Measurements from ENCODE around the gene CCDC57.

The CCDC57 gene

GRCh38 chr17:82234211-82235055, 21.8 kb upstream of the CCDC57 start:
- no peak for ATAC-seq (replicated peaks)
- H3K9me3 Mint-ChIP-seq, result no peaks in the 10 kb centered on the region
- H3K36me3 Mint-ChIP-seq, result peaks cover 8 to 13% of the 10 kb centered on the region in 2 donors
- no peak overlapping the region for H3K4me3 Mint-ChIP-seq
- H3K27ac Mint-ChIP-seq, result peak overlapping the region; percentile 87
- no peaks in the 10 kb centered on the region for H3K27me3 Mint-ChIP-seq
- H3K4me1 Mint-ChIP-seq, result peaks cover 33 to 56% of the 10 kb centered on the region in 2 donors
- DNase-seq, result no peak

DNA sequence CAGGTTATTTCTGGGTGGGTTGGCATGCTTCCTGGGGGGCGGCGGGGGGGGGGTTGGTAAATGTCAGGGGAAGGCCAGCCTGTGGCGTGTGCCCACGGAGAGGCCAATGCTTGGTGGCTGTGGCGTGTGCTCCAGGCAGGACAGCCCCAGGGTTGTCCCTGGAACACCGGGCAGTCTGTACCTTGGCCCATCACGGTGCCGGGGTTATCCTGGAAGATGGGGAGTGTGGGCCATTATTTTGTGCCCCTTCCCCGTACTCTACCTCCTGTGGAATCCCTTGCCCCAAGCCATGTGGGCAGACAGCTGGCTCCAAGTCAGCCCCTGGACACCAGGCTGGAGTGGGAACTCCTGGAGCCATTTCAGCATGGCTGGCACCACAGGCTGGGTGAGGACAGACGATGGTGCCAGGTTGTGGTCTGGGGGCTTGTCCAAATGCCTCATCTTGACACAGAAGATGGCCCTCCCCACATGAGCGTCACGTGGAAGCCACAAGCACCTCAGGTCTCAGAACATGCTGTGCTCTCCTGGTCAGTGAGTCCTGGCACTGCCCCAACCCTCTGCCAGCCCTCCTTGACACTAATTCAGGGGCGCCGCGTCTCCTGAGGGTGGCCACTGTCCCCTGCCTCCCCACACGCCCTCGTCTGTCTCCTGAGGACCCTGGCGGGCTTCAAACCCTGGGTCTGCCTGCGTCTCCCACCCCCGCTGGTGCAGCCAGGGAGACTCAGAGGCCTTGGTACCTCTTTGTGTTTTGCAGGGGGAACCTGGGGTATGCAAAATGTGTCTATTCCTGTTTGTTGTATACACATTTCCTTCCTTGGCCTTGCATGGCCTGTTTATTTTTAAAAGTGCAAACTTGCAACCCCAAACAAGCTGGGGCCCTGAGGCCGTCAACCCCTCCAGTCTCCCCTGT, 20.5 kb upstream of the CCDC57 start:
- H3K36me3 Mint-ChIP-seq, result peaks cover 4 to 7% of the 10 kb centered on the region in 2 donors
- peak overlapping the region in 1 of 2 donors; percentile 21 for H3K4me3 Mint-ChIP-seq
- H3K27ac Mint-ChIP-seq, result no peak overlapping the region
- ATAC-seq (replicated peaks), result no peak
- no peaks in the 10 kb centered on the region for H3K9me3 Mint-ChIP-seq
- no peaks in the 10 kb centered on the region for H3K27me3 Mint-ChIP-seq
- no peak for DNase-seq
- H3K4me1 Mint-ChIP-seq, result peaks cover 24 to 43% of the 10 kb centered on the region in 2 donors

GRCh38 chr17:82232322-82232820, 19.7 kb upstream of the CCDC57 start:
- Mint-ChIP-seq H3K9me3 (no peaks in the 10 kb centered on the region), H3K4me3 (peak overlapping the region; percentile 44 to 59), H3K4me1 (peaks cover 20 to 35% of the 10 kb centered on the region in 2 donors), H3K36me3 (peaks cover under 1 to 3% of the 10 kb centered on the region in 2 donors), H3K27me3 (no peaks in the 10 kb centered on the region), H3K27ac (no peak overlapping the region)
- ATAC-seq (replicated peaks) (no peak), DNase-seq (no peak)

GRCh38 chr17:82231562-82232321, 19.1 kb upstream of the CCDC57 start:
- Mint-ChIP-seq H3K27ac (no peak overlapping the region), H3K27me3 (no peaks in the 10 kb centered on the region), H3K4me1 (peaks cover 22 to 34% of the 10 kb centered on the region in 2 donors), H3K36me3 (peaks cover 0 to 2% of the 10 kb centered on the region in 2 donors), H3K9me3 (no peaks in the 10 kb centered on the region), H3K4me3 (peak overlapping the region; percentile 44 to 59)
- DNase-seq (no peak), ATAC-seq (replicated peaks) (peak; percentile 8)

GRCh38 chr17:82231312-82231561, 18.6 kb upstream of the CCDC57 start:
- peaks cover 22 to 29% of the 10 kb centered on the region in 2 donors for H3K4me1 Mint-ChIP-seq
- H3K36me3 Mint-ChIP-seq, result peaks cover 0 to 2% of the 10 kb centered on the region in 2 donors
- peak overlapping the region; percentile 44 to 59 for H3K4me3 Mint-ChIP-seq
- ATAC-seq (replicated peaks) (peak; percentile 14 to 34), DNase-seq (no peak)
- H3K27me3 Mint-ChIP-seq, result no peaks in the 10 kb centered on the region
- no peaks in the 10 kb centered on the region for H3K9me3 Mint-ChIP-seq
- H3K27ac Mint-ChIP-seq, result no peak overlapping the region

DNA sequence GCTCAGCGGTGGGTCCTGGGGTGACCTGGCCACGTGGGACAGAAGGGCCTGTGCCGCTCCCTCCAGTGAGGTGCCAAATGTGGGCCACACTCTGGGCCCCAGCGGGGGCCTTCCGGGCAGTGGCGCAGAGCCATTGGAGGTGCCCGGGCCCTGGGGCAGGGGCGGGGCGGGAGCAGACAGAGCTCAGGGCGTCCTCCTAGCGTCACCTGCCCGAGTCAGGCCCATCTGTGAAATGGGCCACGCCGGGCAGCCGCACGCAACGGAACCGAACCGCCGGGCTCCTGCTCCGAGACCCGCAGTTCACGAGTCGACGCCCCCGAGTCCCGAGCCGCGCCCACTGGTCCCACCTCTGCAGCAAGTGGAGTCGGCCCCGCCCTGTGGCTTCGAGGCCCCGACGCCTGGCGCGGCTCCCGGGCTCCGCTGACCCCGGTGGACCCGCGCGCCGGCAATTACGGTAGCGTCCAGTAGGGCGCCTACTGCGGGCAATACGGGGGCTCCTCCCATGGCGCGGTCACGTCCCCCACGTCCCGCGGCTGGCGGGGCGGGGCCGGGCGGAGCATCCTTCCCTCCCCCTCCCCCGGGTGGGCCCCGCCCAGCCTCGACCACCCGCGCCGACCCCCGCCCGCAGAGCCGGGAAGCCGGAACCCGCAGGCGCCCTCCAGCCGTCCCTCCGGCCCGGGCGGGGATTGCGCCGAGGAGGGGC, 18.1 kb upstream of the CCDC57 start:
- ATAC-seq (replicated peaks) (peak; percentile 52 to 65), DNase-seq (peak; percentile 60)
- peak overlapping the region; percentile 44 to 59 for H3K4me3 Mint-ChIP-seq
- H3K36me3 Mint-ChIP-seq, result no peaks in the 10 kb centered on the region
- H3K4me1 Mint-ChIP-seq, result peaks cover 19 to 24% of the 10 kb centered on the region in 2 donors
- no peaks in the 10 kb centered on the region for H3K9me3 Mint-ChIP-seq
- H3K27ac Mint-ChIP-seq, result no peak overlapping the region
- no peaks in the 10 kb centered on the region for H3K27me3 Mint-ChIP-seq

GRCh38 chr17:82229698-82230608, 17.3 kb upstream of the CCDC57 start:
- Mint-ChIP-seq H3K4me3 (peak overlapping the region; percentile 59 to 60), H3K36me3 (no peaks in the 10 kb centered on the region), H3K9me3 (no peaks in the 10 kb centered on the region), H3K27me3 (no peaks in the 10 kb centered on the region), H3K27ac (peak overlapping the region; percentile 42), H3K4me1 (peaks cover 19 to 24% of the 10 kb centered on the region in 2 donors)
- DNase-seq (no peak), ATAC-seq (replicated peaks) (no peak)

- peak; percentile 71 to 74 for ATAC-seq (replicated peaks)
- peak within 1 kb of the TSS; percentile 96 for H3K27ac Mint-ChIP-seq
Measured at GRCh38 chr17:82228842-82229697, 16.4 kb upstream of the CCDC57 start, which contains the start of gene SLC16A3. TSS of gene SLC16A3 (plus strand) at chr17:82229042. CDS start at chr17:82236009, 6,967 bp downstream.

GRCh38 chr17:82228278-82228841, 15.7 kb upstream of the CCDC57 start:
- H3K4me1 Mint-ChIP-seq, result peaks cover 14 to 15% of the 10 kb centered on the region in 2 donors
- H3K4me3 Mint-ChIP-seq, result peak overlapping the region; percentile 87 to 92
- DNase-seq, result no peak
- no peaks in the 10 kb centered on the region for H3K36me3 Mint-ChIP-seq
- peak; percentile 67 to 70 for ATAC-seq (replicated peaks)
- H3K9me3 Mint-ChIP-seq, result no peaks in the 10 kb centered on the region
- peak overlapping the region; percentile 96 for H3K27ac Mint-ChIP-seq
- no peaks in the 10 kb centered on the region for H3K27me3 Mint-ChIP-seq

More at GRCh38 chr17:82228842-82229697, 16.4 kb upstream of the CCDC57 start, which contains the start of gene SLC16A3:
- peak within 1 kb of the TSS; percentile 87 to 92 for H3K4me3 Mint-ChIP-seq
- H3K9me3 Mint-ChIP-seq, result no peaks in the 10 kb centered on the region
- peak; percentile 57 for DNase-seq
- H3K27me3 Mint-ChIP-seq, result no peaks in the 10 kb centered on the region
- H3K36me3 Mint-ChIP-seq, result no peaks in the 10 kb centered on the region
- peaks cover 18 to 19% of the 10 kb centered on the region in 2 donors for H3K4me1 Mint-ChIP-seq

DNA sequence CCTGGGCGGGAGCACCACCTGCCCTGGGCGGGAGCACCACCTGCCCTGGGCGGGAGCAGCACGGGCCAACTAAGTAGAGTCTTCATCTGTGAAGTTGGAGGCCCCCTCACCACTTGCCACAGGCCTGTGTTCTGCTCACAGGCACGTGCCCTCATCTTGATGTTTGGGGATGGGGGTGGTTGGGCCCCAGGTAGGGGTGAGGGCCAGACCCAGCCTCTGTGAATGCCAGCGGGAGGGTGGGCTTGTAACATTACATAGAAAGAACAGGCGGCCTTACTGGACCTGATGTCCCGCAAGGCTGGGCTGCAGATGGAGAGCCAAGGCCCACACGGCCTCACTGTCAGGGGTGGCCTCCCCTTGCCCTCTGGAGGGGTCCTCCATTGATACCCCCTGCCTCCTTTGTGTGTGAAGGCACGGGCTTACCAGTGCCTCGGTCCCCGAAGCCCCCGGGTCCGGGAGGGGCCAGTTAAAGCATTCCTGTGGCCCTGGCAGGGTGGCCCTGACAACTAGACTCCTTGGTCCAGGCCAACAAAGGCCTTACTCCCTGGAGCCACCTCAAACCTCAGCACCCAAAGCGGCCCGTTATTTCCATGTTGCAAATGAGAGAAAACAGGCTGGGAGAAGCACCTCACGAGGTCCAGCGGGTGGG, 15.1 kb upstream of the CCDC57 start:
- H3K9me3 Mint-ChIP-seq, result no peaks in the 10 kb centered on the region

More for the DNA sequence above, 15.1 kb upstream of the CCDC57 start:
- Mint-ChIP-seq H3K27me3 (no peaks in the 10 kb centered on the region), H3K4me3 (peak overlapping the region; percentile 87 to 92), H3K4me1 (peaks cover 12 to 13% of the 10 kb centered on the region in 2 donors), H3K36me3 (no peaks in the 10 kb centered on the region), H3K27ac (peak overlapping the region; percentile 96)
- no peak for DNase-seq
- ATAC-seq (replicated peaks), result no peak

Measured in stimulated activated naive B cell treated with anti-CD40 and anti-IgM and Interleukin-4, amounts not matched to agents 10 μg/mL and 1 μg/mL and 100 μg/mL, for 72 hours (primary cell).